GM12878 (cell line): Measurements from ENCODE around the gene RBM44. TPM values are rescaled to one million over a fixed set of nuclear protein-coding genes. Genes with fewer than 3 reads are reported as not detected.

ENCODE experiments used
- ATAC-seq: fragments of 200-7000 bp; cut with Tn5 transposase; 3 replicates; pipeline ENCODE4 v1.9.1; 2020; ENCODE audit warnings: mild to moderate bottlenecking, moderate library complexity
- BruUV-seq: library from RNA; stranded (reverse); fragments of 400-500 nt; replicated peaks from 2 replicates; lab custom pipeline; 2021; lab: Mats Ljungman, UMichigan
- CTCF ChIA-PET: fragments of 300-600 bp; sonication (Branson Sonifier 250); formaldehyde crosslinking; extraction: SDS; loops from one replicate; lab custom pipeline; 2021; ENCODE audit warnings: inconsistent platforms; lab: Yijun Ruan, JAX
- POLR2A ChIA-PET: fragments of 350-600 bp; formaldehyde crosslinking; extraction: SDS; loops from one replicate; lab custom pipeline; 2021; ENCODE audit warnings: inconsistent platforms; lab: Charles Lee
- RAD21 ChIA-PET: fragments of 300-600 bp; sonication (Branson Sonifier 250); formaldehyde crosslinking; loops from one replicate; lab custom pipeline; 2023; ENCODE audit warnings: antibody characterized with exemption; ENCODE audit not compliant: unreplicated experiment; lab: Charles Lee
- SMC1A ChIA-PET: fragments of 300-600 bp; sonication (Branson Sonifier 250); formaldehyde crosslinking; loops from one replicate; lab custom pipeline; 2023; ENCODE audit not compliant: unreplicated experiment, uncharacterized antibody; lab: Charles Lee
- DNase-seq: peaks from one replicate; pipeline ENCODE4 v3.0.0-alpha.2; 2011; ENCODE audit warnings: low read depth, low spot score
- FAIRE-seq: peaks from 3 replicates; lab custom pipeline; 2011; peaks lifted over from hg19 to GRCh38; lab: Jason Lieb, UNC
- H2AFZ ChIP-seq: 2 replicates; pipeline ENCODE4 v1.6.0; 2011; ENCODE audit warnings: low read depth, low read length, control low read depth; ENCODE audit not compliant: control insufficient read depth
- H3K27ac ChIP-seq: 2 replicates; pipeline ENCODE4 v1.5.1; 2011; ENCODE audit warnings: control low read depth; ENCODE audit not compliant: control insufficient read depth, insufficient read depth
- H3K27me3 ChIP-seq, 2 experiments: replicated peaks in 1 of 2; 2 replicates each; pipeline versions ENCODE4 v1.6.0 to v1.6.1; 2011; ENCODE audit warnings: low read length in 1 of 2; ENCODE audit not compliant: control insufficient read depth in 2 of 2, insufficient read depth in 2 of 2
- H3K36me3 ChIP-seq, 2 experiments: 2 replicates each; pipeline ENCODE4 v1.5.1; 2011; ENCODE audit warnings: low read length in 1 of 2; ENCODE audit not compliant: control insufficient read depth in 2 of 2, insufficient read depth in 2 of 2
- H3K4me1 ChIP-seq: 2 replicates; pipeline ENCODE4 v1.6.1; 2011; ENCODE audit warnings: mild to moderate bottlenecking, low read length, moderate library complexity, mixed read lengths; ENCODE audit not compliant: control insufficient read depth, insufficient read depth
- H3K4me2 ChIP-seq: 2 replicates; pipeline ENCODE4 v1.6.0; 2011; ENCODE audit warnings: control low read depth; ENCODE audit not compliant: control insufficient read depth, insufficient read depth
- H3K4me3 ChIP-seq: fragments of 200-600 bp; sonication (generic); 2 replicates; pipeline ENCODE4 v1.5.1; 2016
- H3K79me2 ChIP-seq: 2 replicates; pipeline ENCODE4 v1.6.0; 2011; ENCODE audit warnings: low read length; ENCODE audit not compliant: control insufficient read depth, insufficient read depth
- H3K9ac ChIP-seq: 2 replicates; pipeline ENCODE4 v1.8.0; 2011; ENCODE audit warnings: low read length, control low read depth, mixed read lengths; ENCODE audit not compliant: control insufficient read depth, insufficient read depth
- H3K9me3 ChIP-seq: replicated peaks from 3 replicates; pipeline ENCODE4 v1.5.1; 2011; ENCODE audit warnings: mild to moderate bottlenecking, low read length; ENCODE audit not compliant: control insufficient read depth, insufficient read depth
- H4K20me1 ChIP-seq: 2 replicates; pipeline ENCODE4 v1.6.0; 2011; ENCODE audit not compliant: control insufficient read depth, insufficient read depth
- PAX8 ChIP-seq: fragments of 450-650 bp; IDR thresholded peaks from 2 replicates; pipeline ENCODE4 v1.6.1; 2017; ENCODE audit warnings: mild to moderate bottlenecking, moderate library complexity
- RUNX3 ChIP-seq: IDR thresholded peaks from 2 replicates; pipeline ENCODE4 v1.6.1; 2012; ENCODE audit warnings: low read length, inconsistent platforms
- SREBF2 ChIP-seq: IDR thresholded peaks from 2 replicates; pipeline ENCODE4 v1.6.1; 2012; ENCODE audit warnings: mild to moderate bottlenecking, low read length
- WGBS: methylation state at CpG from one replicate; pipeline ENCODE4 v1.1.6; 2016; ENCODE audit warnings: low lambda C conversion rate; ENCODE audit not compliant: insufficient replicate concordance, insufficient coverage; ENCODE audit errors: missing lambda C conversion rate; 5-methylcytosine and 5-hydroxymethylcytosine counted together
- in situ Hi-C: fragments of 300-500 bp; cut with MboI; formaldehyde crosslinking; loops from 9 replicates; pipeline ENCODE4 v1.14.3; 2018; ENCODE audit warnings: mixed read lengths
- intact Hi-C: fragments of 100-400 bp; cut with micrococcal nuclease; formaldehyde crosslinking; loops from one replicate; pipeline ENCODE4 v1.14.2; 2022; ENCODE audit not compliant: unreplicated experiment
- polyA plus RNA-seq, 11 experiments: library from polyadenylated mRNA; depleted of rRNA in 4 of 11; unstranded in 6 of 11; stranded (reverse) in 5 of 11; fragments of >200 nt; fragmentation: Nextera tagmentation in 4 of 11; fragmentation: Illumina TruSeq in 1 of 11; extraction: Ambion mirVana in 4 of 11; extraction: Trizol in 1 of 11; gene quantifications; 1 replicate in 1 of 11; 2 replicates in 10 of 11; pipeline versions ENCODE4 v1.2.1 to v1.2.3, GENCODE V29; 2011 to 2016; ENCODE audit warnings: inconsistent platforms in 2 of 11, missing spikeins in 2 of 11, low read depth in 1 of 11
- total RNA-seq, 4 experiments: library from RNA; depleted of rRNA in 3 of 4; stranded (reverse); fragments of >200 nt in 3 of 4; fragmentation: Illumina TruSeq in 1 of 4; extraction: Trizol in 1 of 4; gene quantifications; 2 replicates each; pipeline versions ENCODE4 v1.2.1 to v1.2.3, GENCODE V29; 2013 to 2021
- TF ChIP-seq, protein P1 (sequence below): IDR thresholded peaks from 2 replicates; pipeline ENCODE4 v1.6.1; 2012; ENCODE audit warnings: mild to moderate bottlenecking, low read depth, low read length

The RBM44 gene
- total and polyA plus RNA-seq, 10 of the 15 experiments (the other 5 are each of a cell fraction or from before 2014, with no cell fraction given): 0.14 to 1.4 (median 0.62) TPM; not detected in 1

DNA sequence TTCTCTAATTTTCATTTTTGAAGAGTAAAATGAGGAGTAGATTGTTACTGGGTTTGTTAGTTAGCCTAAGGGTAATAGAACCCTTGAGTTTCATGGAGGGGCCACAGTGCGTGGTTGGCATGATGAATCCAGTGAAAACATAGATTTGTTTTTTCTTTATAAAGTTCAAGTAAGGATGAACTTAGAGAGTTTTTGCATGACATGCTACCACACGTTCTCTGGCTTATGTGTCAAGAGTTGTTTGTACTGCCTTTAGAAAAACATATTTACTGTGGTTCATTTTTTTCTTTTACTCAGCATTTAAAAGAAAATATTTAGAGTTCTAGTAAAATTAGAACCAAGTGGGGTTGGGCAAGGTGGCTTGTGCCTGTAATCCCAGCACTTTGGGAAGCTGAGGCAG, 21.8 kb downstream of the RBM44 start:
- Histone ChIP-seq H3K79me2 (no peaks in the 10 kb centered on the region), H3K4me2 (no peak overlapping the region), H3K4me1 (no peaks in the 10 kb centered on the region; the same call in 1 of the 2 replicates), H4K20me1 (no peaks in the 10 kb centered on the region), H3K27ac (no peak overlapping the region), H2AFZ (no peak overlapping the region), H3K36me3 (no peaks in the 10 kb centered on the region), H3K9ac (no peak overlapping the region), H3K27me3 (no peaks in the 10 kb centered on the region), H3K4me3 (no peak overlapping the region), H3K9me3 (no peaks in the 10 kb centered on the region)
- POLR2A ChIA-PET: no interaction called here
- BruUV-seq: no TSS peak
- CTCF ChIA-PET: no interaction called here
- RAD21 ChIA-PET: no interaction called here
- in situ Hi-C loops (no loop called here), intact Hi-C loops (no loop called here)
- 88% methylated on average over 2 of the region's 2 CpGs for WGBS
- no peak for ATAC-seq
- SMC1A ChIA-PET: interaction anchor here (1.0 to 1.3 kb wide), 3 partner anchors 8 to 66 kb away, joined by 3 to 5 read pairs (median 3); no protein-coding TSS in a partner anchor
- TF ChIP-seq SREBF2 (no peak), RUNX3 (no peak)
- DNase-seq: no peak
- no peak for FAIRE-seq

GRCh38 chr2:237823544-237823943, 25.0 kb downstream of the RBM44 start:
- no peak for FAIRE-seq
- no peaks in the 10 kb centered on the region for H3K9me3 ChIP-seq
- H3K79me2 ChIP-seq: no peaks in the 10 kb centered on the region
- no peaks in the 10 kb centered on the region; the same call in 1 of the 2 replicates for H3K4me1 ChIP-seq
- H3K4me2 ChIP-seq: no peak overlapping the region
- ChIA-PET RAD21 (no interaction called here), CTCF (no interaction called here), SMC1A (no interaction called here), POLR2A (interaction anchor here (0.6 kb wide), 1 partner anchor 58 kb away, joined by 4 read pairs; no protein-coding TSS in a partner anchor)
- H3K27ac ChIP-seq: no peak overlapping the region
- TF ChIP-seq, protein P1, sequence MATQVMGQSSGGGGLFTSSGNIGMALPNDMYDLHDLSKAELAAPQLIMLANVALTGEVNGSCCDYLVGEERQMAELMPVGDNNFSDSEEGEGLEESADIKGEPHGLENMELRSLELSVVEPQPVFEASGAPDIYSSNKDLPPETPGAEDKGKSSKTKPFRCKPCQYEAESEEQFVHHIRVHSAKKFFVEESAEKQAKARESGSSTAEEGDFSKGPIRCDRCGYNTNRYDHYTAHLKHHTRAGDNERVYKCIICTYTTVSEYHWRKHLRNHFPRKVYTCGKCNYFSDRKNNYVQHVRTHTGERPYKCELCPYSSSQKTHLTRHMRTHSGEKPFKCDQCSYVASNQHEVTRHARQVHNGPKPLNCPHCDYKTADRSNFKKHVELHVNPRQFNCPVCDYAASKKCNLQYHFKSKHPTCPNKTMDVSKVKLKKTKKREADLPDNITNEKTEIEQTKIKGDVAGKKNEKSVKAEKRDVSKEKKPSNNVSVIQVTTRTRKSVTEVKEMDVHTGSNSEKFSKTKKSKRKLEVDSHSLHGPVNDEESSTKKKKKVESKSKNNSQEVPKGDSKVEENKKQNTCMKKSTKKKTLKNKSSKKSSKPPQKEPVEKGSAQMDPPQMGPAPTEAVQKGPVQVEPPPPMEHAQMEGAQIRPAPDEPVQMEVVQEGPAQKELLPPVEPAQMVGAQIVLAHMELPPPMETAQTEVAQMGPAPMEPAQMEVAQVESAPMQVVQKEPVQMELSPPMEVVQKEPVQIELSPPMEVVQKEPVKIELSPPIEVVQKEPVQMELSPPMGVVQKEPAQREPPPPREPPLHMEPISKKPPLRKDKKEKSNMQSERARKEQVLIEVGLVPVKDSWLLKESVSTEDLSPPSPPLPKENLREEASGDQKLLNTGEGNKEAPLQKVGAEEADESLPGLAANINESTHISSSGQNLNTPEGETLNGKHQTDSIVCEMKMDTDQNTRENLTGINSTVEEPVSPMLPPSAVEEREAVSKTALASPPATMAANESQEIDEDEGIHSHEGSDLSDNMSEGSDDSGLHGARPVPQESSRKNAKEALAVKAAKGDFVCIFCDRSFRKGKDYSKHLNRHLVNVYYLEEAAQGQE: no peak
- TF ChIP-seq PAX8: no peak
- no peak for ATAC-seq
- no peaks in the 10 kb centered on the region for H3K36me3 ChIP-seq
- DNase-seq: no peak
- BruUV-seq: no TSS peak
- in situ Hi-C loops: no loop called here
- H3K4me3 ChIP-seq: no peak overlapping the region
- no peak overlapping the region for H2AFZ ChIP-seq
- no peak overlapping the region for H3K9ac ChIP-seq
- H3K27me3 ChIP-seq: no peaks in the 10 kb centered on the region
- intact Hi-C loops: no loop called here
- H4K20me1 ChIP-seq: no peaks in the 10 kb centered on the region
- 97% methylated on average over 2 of the region's 2 CpGs for WGBS
